HS-27A (cell line): ENCODE measurements around the gene TEDC2.

Source experiments
- DNase-seq: peaks from one replicate; pipeline ENCODE4 v3.0.0-alpha.2; 2012; ENCODE audit warnings: low read depth, missing footprints

TEDC2 gene

DNA sequence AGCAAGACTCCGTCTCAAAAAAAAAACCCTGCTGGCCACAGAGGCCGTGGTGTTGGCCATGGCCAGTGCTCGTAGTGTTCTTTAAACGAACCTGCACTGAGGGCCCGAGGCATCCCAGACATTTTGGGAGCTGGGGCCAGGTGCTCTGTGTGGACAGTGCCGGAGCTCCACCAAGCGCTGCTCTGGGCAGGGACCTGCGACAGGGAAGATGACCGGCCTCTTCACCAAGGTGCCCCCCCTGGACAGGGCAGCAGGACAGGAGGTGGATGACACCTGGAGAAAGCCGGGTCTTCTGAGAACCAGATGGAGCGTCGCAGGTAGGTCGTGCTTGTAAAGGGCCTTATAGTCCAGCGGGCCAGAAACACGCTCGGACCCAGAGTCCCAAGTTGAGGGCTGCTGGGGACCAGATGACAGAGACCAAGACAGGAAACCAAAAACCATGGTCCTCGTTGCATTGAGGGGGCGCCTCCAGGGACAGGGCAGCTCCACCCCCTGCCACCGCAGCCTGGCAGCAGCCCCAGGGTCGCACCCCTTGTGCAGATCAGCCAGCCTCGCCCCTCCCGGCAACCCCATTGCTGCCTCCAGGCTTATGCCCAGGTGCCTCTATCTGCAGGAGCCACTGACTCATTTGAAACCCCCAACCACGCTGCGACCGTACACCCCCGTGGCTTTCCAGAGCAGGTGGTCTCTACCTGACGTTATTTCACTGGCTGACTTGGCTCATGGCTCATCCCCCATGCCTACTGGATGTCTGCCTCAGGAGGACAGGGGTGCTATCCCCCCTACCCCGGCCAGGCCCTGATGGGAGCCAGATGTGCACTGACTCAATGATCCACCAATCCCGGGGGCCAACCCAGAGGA, 7.0 kb downstream of the TEDC2 start:
- no peak for DNase-seq

GRCh38 chr16:2467528-2468232, 7.8 kb downstream of the TEDC2 start:
- peak; percentile 47 for DNase-seq

DNA sequence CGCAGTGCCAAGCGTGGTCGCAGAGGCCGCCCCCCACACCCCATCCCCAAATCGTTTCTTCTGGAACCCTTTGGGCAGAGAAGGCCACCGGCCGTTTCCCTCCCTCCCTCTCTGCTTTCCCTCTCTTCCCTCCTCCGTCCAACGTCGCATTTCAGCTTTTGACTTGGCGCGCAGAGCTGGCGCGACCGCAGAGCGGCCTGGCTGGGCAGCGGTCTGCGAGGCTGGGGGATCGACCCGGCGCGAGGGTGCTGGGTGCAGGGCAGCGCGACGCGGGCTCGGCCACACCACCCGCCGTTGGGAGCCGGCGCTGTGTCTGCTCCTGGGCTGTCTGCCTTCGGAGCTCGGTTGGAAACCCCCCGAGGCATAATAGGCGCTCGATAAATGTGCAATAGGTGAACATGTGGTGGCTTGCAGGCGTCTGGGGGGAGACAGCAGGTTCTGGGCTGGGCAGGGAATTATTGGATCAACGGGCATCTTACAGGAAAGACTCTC, 8.4 kb downstream of the TEDC2 start:
- DNase-seq = no peak

DNA sequence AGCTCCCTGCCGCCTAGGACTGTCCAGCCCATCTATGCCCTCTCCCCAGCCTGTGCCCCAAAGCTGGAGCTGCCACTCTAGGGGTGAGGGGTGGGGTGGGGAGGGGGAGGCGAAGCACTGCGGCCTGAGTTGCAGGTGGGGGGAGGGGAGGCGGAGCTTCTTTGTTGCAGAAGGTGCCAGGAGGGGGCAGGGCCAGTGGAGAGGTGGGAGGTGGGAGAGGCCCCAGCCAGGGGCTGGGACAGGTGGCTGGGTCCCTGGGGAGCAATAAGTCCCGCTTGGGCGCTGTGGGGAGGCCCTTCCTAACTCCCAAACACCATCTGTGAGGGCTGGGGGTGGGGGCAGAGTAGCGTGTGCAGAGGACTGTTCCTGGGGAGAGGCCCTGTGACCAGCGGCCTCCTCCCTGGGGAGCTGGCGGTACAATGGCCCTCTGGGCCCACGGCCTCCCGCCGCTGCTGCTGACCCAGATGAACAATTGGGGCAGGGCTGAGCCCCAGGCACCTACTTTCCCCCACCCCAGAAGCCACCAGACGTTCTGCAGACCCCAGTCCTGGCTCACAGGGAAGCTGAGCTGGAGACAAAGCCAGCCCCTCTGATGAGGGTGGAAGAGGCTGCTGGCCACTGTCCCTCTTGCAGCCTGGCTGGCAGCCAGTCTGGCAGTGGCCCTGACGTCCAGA, 9.0 kb downstream of the TEDC2 start:
- no peak for DNase-seq

DNA sequence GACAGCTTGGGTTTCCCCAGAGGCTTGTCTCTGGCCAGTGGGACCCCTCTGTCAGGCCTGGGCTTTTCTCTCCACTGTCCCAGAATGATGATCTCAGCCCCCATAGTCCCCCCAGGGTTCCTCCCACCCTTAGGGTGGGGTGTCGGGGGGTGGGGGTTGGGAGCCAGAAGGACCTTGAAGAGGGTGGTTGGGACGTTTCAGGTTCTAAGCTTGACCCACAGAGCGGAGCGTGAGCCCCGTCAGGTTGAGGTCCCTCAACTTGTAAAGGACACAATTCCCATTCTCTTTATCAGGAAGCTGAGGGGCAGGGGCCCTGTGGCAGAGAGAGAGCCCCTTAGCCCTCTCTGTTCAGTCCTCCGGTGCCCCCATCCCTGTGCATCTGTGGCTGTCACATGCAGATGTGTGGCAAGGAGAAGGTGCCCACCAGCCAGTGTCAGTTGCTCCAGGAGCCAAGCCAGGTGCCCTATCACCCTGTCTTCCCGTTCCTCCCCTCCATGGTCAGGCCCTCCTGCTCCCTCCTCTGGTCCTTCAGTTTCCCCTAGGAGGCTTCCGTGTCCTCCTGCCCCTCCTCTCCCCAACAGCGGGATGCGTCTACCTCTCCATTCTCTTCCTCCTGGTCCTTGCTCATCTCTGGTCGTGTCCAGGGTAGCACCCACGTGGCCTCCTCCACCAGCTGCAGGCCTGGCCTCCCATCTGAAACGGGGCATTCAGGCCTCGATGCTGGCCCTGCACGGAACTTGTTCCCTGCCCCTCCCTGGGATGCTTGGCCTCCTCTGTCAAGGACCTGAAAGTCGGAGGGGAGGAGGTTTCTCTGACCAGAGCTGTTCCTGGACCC, 9.7 kb downstream of the TEDC2 start:
- no peak for DNase-seq

DNA sequence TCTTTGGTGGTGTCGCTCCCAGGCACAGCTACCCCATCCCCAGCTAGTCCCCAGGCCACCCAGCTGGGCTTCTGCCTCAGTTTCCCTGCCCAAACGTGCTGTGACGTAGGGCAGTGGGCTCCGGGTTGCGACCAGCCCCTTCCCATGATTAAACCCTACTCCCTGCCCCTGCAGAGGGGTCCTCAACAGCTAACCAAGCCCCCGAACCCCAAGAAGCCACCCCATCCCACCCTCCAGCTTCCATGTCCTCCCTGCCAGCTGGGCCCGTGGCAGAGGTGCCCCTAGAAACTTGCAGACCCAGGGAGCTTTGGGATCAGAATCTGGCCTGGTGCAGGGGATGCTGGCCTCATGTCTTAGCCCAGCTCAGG, 10.3 kb downstream of the TEDC2 start:
- DNase-seq = no peak

DNA sequence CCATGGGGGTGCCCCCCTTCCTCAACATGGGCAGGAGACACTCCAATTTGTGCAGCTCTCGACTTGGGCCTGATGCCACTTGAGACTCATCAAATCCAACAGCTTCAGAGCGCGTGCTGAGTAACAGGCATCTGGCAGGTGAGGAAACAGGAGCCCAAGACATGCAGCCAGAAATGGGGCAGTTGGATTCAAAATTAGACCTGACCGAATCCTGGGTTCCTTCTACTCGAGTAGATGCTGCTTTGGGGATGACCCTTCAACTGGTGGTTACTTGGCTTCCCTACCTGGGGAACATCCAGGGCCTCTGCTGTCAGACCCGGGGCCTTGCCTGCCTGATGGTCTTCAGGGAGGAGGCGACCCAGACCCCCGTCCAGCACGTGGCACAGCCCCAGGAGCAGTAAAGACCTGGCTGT, 10.7 kb downstream of the TEDC2 start:
- DNase-seq = no peak

GRCh38 chr16:2471016-2471652, 11.2 kb downstream of the TEDC2 start, which contains the start of gene NTN3:
Gene NTN3, plus strand, starts transcription at chr16:2471297. Its CDS starts 405 bp downstream, at chr16:2471702.
- no peak for DNase-seq

- DNase-seq = no peak
Measured at GRCh38 chr16:2471653-2472487, 12.0 kb downstream of the TEDC2 start.

GRCh38 chr16:2472488-2472864, 12.6 kb downstream of the TEDC2 start:
- no peak for DNase-seq

DNA sequence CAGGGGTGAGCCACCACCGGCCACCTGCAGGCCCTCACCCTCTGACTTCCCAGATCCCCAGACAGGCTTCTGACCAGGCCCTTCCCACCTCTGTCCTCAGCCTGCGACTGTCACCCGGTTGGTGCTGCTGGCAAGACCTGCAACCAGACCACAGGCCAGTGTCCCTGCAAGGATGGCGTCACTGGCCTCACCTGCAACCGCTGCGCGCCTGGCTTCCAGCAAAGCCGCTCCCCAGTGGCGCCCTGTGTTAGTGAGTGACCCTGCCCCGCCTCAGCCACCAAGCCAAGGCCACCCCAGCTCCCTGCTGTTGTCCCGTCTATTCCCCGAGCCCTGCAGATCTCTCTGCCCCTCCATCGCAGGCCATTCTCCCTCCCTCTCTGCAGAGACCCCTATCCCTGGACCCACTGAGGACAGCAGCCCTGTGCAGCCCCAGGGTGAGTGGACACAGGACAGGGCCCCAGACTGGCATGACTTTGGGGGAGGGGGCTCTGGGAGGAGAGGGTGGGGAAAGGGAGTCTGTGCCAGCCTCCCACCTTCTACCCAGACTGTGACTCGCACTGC, 13.1 kb downstream of the TEDC2 start:
- no peak for DNase-seq

DNA sequence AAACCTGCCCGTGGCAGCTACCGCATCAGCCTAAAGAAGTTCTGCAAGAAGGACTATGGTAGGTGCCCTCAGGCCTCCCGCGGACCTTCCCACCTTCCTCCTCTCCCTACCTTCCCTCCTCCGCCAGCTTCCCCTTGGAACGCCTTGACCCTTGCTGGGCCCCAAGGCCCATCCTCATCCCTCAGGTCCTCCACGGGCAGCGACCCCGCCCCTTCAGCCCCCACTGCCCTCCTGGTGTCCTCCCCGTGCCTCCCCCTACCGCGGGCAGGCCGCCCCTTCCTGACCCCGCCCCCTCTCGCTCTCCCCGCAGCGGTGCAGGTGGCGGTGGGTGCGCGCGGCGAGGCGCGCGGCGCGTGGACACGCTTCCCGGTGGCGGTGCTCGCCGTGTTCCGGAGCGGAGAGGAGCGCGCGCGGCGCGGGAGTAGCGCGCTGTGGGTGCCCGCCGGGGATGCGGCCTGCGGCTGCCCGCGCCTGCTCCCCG, 13.6 kb downstream of the TEDC2 start:
- no peak for DNase-seq

DNA sequence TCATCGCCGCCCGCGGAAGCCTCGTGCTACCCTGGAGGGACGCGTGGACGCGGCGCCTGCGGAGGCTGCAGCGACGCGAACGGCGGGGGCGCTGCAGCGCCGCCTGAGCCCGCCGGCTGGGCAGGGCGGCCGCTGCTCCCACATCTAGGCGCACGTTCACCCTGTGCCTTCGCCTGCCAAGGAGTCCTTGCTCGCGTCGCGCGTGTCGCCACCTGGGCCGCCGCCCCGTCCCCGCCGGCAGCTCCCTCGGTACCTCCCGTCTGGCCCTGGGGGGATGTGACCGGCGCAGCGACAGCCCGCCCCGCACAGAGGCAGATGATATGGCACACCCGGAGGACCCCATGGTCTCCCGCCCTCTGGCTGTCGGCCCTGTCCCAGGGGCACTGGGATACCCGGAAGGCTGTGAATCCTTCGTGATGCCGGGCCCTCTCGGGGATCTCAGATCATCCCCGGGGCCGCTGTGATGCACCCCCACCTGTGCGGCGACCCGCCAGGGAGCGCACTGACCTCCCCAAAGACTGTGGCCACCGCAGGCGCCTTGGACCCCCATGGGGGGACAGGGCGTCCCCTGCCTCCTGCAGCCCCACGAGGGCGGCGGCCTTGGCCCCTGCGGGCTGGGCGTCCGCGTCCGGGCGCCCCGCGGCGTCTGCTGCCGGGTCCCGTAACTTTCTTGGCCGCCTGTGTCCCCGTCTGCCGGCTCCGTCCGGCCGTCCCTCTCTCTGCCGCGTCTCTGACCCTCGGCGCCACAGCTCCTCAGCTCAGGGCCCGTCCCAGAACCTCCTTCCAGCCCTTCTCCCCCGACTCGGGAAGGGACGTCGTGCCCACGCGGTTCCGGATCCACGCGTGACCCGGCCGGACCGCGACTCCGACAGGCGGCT, 14.3 kb downstream of the TEDC2 start:
- DNase-seq = no peak

- no peak for DNase-seq
Measured at GRCh38 chr16:2474877-2475412, 15.0 kb downstream of the TEDC2 start, which contains the start of gene TBC1D24. Gene TBC1D24, plus strand, starts transcription at chr16:2475127. Its CDS starts 21,022 bp downstream, at chr16:2496149.

- DNase-seq = no peak
Measured at GRCh38 chr16:2475413-2476344, 15.8 kb downstream of the TEDC2 start.

GRCh38 chr16:2476345-2476720, 16.4 kb downstream of the TEDC2 start:
- no peak for DNase-seq

DNA sequence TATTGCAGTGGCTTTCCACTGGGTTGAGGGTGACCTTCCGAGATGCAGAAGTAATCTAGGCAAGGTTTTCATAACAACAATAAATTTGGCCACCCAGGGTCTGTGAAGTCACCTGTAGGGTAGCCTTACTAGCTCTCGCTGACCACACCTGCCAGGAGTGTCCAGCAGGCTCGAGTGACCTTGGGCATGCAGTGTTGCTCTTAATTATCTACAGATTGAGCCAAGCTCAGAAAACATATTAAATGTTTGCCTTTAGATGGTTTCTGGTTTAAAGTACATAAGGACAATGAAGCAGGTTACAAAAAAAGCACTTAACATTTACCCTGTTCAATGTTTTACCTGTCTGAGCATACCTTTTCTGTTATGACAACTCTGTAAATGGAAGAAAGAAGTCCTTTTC, 16.8 kb downstream of the TEDC2 start:
- no peak for DNase-seq
